Thyroid gland (tissue), 4 donors: Measurements from ENCODE around the gene FICD. TPM values are rescaled to one million over a fixed set of nuclear protein-coding genes. Genes with fewer than 3 reads are reported as not detected.

Experiments used
- DNase-seq, 2 donors: peaks; one replicate each; pipeline ENCODE4 v3.0.0-alpha.2; 2019
- H3K27ac ChIP-seq, 3 donors: fragments of 200-600 bp; sonication (generic); 1 replicate in 2 of 3; 2 replicates in 1 of 3; pipeline ENCODE4 v1.5.1; 2016 to 2019; ENCODE audit warnings: mild to moderate bottlenecking in 1 of 3, moderate library complexity in 1 of 3
- H3K27me3 ChIP-seq: fragments of 200-600 bp; sonication (generic); one replicate; pipeline ENCODE4 v1.5.1; 2019
- H3K36me3 ChIP-seq, 2 donors: fragments of 200-600 bp; sonication (generic); one replicate each; pipeline ENCODE4 v1.5.1; 2016 to 2019
- H3K4me1 ChIP-seq, 2 donors: fragments of 200-600 bp; sonication (generic); one replicate each; pipeline ENCODE4 v1.5.1; 2017 to 2019
- H3K4me3 ChIP-seq, 3 donors: fragments of 200-600 bp; sonication (generic); replicated peaks in 1 of 3; 1 replicate in 2 of 3; 2 replicates in 1 of 3; pipeline ENCODE4 v1.5.1; 2016; ENCODE audit warnings: mild to moderate bottlenecking in 1 of 3
- H3K9me3 ChIP-seq: fragments of 200-600 bp; sonication (generic); one replicate; pipeline ENCODE4 v1.5.1; 2017
- POLR2A ChIP-seq, 2 donors: fragments of 450-650 bp; IDR thresholded peaks; one replicate each; pipeline ENCODE4 v1.6.1; 2017; ENCODE audit warnings: antibody characterized with exemption in 2 of 2, mild to moderate bottlenecking in 2 of 2, moderate library complexity in 1 of 2
- WGBS, 2 donors: methylation state at CpG; one replicate each; pipeline ENCODE4 v1.1.5; 2017; 5-methylcytosine and 5-hydroxymethylcytosine counted together
- intact Hi-C: fragments of 100-400 bp; cut with DNase I; formaldehyde crosslinking; loops from one replicate; pipeline ENCODE4 v1.15.1; 2023
- total RNA-seq, 4 donors: library from RNA; depleted of rRNA; stranded (reverse); fragments of >200 nt; gene quantifications; one replicate each; pipeline ENCODE4 v1.2.3, GENCODE V29; 2016
- TF ChIP-seq, protein P1 (sequence below), 6 experiments: fragments of 200-600 bp in 3 of 6; fragments of 450-650 bp in 3 of 6; sonication (generic) in 3 of 6; IDR thresholded peaks; one replicate each; pipeline ENCODE4 v1.5.1; 2016 to 2019; ENCODE audit warnings: antibody characterized with exemption in 6 of 6, mild to moderate bottlenecking in 2 of 6, inconsistent platforms in 1 of 6, moderate library complexity in 1 of 6

Gene FICD
- total RNA-seq, 4 donors from 2014 or later = 7.0 to 16.7 (median 10.5) TPM

DNA sequence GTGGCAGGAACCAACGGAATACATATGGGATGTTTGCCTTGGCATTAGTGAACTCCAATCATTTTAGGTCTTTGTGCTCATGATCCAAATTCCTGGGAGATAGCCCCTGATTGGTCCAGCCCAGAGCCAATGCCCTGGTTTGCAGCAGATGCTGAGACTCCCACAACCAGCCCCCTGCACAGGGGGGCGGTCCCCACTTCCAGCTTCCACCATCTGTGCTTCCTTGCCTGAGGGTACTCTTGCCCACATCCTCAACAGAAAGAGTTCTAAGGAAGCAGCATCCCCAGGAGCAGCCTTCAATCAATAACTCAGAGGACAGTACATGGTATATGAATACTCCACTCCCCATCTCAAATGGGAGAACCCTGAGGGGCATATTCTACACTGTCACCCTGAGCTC lies 39.7 kb upstream of the FICD start:
- TF ChIP-seq POLR2A (IDR thresholded peaks at IDR 0.05) = no peak
- TF ChIP-seq, protein P1, sequence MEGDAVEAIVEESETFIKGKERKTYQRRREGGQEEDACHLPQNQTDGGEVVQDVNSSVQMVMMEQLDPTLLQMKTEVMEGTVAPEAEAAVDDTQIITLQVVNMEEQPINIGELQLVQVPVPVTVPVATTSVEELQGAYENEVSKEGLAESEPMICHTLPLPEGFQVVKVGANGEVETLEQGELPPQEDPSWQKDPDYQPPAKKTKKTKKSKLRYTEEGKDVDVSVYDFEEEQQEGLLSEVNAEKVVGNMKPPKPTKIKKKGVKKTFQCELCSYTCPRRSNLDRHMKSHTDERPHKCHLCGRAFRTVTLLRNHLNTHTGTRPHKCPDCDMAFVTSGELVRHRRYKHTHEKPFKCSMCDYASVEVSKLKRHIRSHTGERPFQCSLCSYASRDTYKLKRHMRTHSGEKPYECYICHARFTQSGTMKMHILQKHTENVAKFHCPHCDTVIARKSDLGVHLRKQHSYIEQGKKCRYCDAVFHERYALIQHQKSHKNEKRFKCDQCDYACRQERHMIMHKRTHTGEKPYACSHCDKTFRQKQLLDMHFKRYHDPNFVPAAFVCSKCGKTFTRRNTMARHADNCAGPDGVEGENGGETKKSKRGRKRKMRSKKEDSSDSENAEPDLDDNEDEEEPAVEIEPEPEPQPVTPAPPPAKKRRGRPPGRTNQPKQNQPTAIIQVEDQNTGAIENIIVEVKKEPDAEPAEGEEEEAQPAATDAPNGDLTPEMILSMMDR (IDR thresholded peaks at IDR 0.05) = no peak
- no peaks in the 10 kb centered on the region for H3K9me3 ChIP-seq
- no peaks in the 10 kb centered on the region for H3K4me1 ChIP-seq
- H3K4me3 ChIP-seq = no peak overlapping the region
- H3K36me3 ChIP-seq = no peaks in the 10 kb centered on the region
- no peaks in the 10 kb centered on the region for H3K27me3 ChIP-seq
- no peak overlapping the region for H3K27ac ChIP-seq
- intact Hi-C loops = no loop called here
- DNase-seq = no peak
- 68 to 74% methylated on average over 2 of the region's 2 CpGs for WGBS, 2 donors

DNA sequence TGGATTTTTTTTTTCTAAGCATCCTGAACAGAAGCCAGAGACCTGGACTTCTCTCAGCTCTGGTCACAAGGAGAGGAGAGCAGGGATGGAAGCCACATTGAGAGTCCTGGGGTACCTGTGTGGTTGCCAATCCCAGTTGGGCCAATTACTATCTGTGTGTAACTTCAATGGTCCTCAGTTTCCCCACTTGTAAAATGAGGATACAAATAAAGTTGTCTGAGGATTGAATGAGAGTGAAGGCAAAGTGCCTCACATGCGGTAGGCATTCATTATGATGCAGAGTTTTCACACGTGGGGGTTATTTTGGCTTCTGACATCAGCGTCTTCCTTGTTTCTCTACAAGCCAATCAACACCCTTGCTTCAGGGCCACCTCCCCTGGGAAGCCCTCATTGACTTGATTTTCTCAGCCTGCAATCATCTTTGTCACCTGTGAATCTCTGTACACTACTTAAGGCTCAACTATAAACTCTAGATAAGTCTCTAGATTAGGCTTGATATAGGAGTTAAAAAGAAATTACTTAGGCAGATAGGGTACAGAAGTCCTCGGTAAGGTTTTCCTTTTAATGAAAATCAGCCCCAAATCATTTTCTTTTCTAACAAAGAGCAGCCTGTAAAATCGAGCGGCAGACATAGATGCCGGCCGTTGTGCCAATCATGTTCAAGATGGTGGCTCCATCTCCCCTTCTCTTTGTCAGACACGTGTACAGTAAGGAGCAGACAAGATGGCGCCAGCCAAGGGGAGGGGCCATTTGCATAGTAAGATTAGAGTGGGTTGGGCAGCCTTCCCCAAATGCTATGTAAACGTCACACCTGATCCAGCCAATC lies 37.8 kb upstream of the FICD start:
- no peak overlapping the region for H3K4me3 ChIP-seq
- H3K4me1 ChIP-seq = no peaks in the 10 kb centered on the region
- TF ChIP-seq, protein P1 (IDR thresholded peaks at IDR 0.05) = no peak
- TF ChIP-seq POLR2A (IDR thresholded peaks at IDR 0.05) = no peak
- WGBS, 2 donors = 80% methylated on average over 11 of the region's 11 CpGs
- H3K36me3 ChIP-seq = no peaks in the 10 kb centered on the region
- H3K27ac ChIP-seq = no peak overlapping the region
- H3K9me3 ChIP-seq = no peaks in the 10 kb centered on the region
- intact Hi-C loops = no loop called here
- no peak for DNase-seq
- H3K27me3 ChIP-seq = no peaks in the 10 kb centered on the region

DNA sequence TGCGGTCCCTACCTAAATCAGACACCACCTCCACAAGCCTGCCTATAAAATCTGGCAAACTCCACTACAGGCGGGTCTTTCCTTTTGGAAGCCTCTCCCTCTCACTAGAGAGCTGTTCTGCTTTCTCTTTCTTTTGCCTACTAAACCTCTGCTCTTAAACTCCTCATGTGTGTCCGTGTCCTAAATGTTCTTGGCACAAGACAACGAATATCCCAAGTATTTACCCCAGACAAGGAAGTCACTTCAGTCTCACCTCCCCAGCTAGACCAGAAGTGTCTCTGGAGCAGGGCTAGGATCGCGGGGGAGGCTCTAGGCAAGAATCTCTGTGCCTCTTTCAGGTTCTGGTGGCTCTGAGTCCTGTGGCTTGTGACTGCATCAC lies 37.2 kb upstream of the FICD start:
- intact Hi-C loops = no loop called here
- Histone ChIP-seq H3K27me3 (no peaks in the 10 kb centered on the region), H3K4me1 (no peaks in the 10 kb centered on the region), H3K9me3 (no peaks in the 10 kb centered on the region), H3K36me3 (no peaks in the 10 kb centered on the region), H3K27ac (no peak overlapping the region), H3K4me3 (no peak overlapping the region)
- DNase-seq = no peak
- TF ChIP-seq, protein P1 (IDR thresholded peaks at IDR 0.05) = no peak
- TF ChIP-seq POLR2A (IDR thresholded peaks at IDR 0.05) = no peak
- WGBS, 2 donors = 52 to 69% methylated on average over 6 of the region's 6 CpGs

DNA sequence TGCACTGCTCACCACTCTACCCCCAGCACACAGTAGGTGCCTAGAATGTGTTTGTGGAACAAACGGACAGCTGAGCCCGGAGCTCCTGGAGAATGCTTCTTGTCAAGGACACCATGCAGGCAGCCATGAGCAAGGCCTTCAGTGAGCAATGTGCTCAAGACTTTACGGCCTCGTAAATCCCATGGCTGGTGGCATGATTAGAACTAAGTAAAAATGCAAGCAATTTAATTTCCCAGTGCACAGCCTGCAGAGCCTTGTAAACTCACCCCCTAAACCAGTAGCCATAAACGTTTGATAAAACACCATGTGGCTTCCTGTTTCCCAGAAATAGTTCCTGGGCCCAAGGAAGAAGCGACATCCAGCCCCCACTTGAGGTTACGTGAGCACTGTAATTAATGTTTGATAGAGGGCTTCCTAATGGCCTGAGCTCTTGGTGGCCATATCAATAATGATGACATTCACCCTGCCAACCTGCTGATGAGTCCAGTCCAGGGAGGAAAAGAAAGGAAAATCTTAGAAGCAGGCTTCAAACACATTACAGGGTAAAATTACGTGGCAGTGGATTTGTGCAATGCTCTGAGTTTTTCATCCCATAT lies 36.4 kb upstream of the FICD start:
- intact Hi-C loops = no loop called here
- Histone ChIP-seq H3K4me1 (no peaks in the 10 kb centered on the region), H3K36me3 (no peaks in the 10 kb centered on the region), H3K4me3 (no peak overlapping the region), H3K9me3 (no peaks in the 10 kb centered on the region), H3K27me3 (no peaks in the 10 kb centered on the region), H3K27ac (no peak overlapping the region)
- WGBS, 2 donors = 81 to 85% methylated on average over 8 of the region's 8 CpGs
- no peak for DNase-seq
- TF ChIP-seq, protein P1 (IDR thresholded peaks at IDR 0.05) = no peak
- TF ChIP-seq POLR2A (IDR thresholded peaks at IDR 0.05) = no peak

DNA sequence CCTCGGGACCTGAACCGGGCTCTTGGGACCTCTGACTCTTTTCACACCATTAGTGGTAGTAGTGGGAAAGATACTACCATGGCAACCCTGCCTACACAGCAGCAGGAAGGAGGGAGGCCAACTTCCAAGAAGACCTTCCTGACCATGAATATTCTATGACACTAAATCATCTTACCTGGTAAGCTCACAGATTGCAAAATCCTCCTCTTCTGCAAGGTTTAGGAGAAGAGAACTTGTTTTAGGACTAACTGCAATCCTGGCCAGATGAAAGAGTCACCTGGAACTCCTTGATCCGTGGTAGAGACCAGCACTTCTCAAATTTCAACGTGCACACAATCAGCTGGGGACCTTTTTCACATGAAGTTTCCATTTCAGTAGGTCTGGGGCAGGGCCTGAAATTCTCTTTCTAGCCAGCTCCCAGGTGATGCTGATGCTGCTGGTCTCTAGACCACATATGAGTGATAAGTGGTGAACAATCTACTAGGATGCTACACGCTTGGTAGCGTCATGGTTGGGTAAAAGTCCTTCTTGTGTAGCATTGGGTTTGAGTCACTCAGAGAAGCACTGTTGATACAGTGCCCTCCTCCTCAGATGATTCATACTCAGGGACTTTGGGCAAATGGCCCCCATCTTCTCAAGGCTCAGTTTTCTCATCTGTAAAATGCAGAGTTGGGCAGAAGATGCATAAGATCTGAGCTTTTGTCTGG lies 35.6 kb upstream of the FICD start:
- DNase-seq = no peak
- Histone ChIP-seq H3K36me3 (no peaks in the 10 kb centered on the region), H3K4me1 (no peaks in the 10 kb centered on the region), H3K9me3 (no peaks in the 10 kb centered on the region), H3K4me3 (no peak overlapping the region), H3K27me3 (no peaks in the 10 kb centered on the region), H3K27ac (no peak overlapping the region)
- 64 to 65% methylated on average over 6 of the region's 6 CpGs for WGBS, 2 donors
- intact Hi-C loops = no loop called here
- TF ChIP-seq POLR2A (IDR thresholded peaks at IDR 0.05) = no peak
- TF ChIP-seq, protein P1 (IDR thresholded peaks at IDR 0.05) = no peak
